ENCODE data around the gene NRXN3.

The NRXN3 gene

GRCh38 chr14:79656056-79656455 lies 1485.9 kb downstream of the NRXN3 start:
- no peak for DNase-seq

- DNase-seq, result no peak
Observed at GRCh38 chr14:79656496-79656895, 1486.3 kb downstream of the NRXN3 start.

- DNase-seq, result peak in 8 of 56 donors; percentile 1 to 32 (median 9)
Observed at GRCh38 chr14:79658221-79658620, 1488.0 kb downstream of the NRXN3 start.

DNA sequence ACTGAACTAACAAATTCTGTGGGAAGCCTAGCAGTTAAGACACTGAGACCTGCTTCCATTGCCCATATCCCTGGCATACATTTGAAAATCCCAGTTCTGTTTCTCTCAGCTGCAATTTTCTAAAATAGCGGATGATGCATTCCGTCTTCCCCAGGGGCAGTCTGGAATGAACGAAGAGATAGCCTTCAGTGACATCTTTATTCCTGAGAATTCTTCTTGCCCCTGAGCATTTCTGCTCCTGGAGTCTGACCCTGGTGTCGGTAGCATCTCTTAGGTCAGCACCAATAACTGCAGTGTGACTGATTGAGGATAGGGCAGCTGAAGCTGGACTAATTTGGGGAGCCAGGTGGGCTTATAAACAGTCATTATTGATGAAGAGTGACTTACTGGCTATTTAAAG lies 1488.6 kb downstream of the NRXN3 start:
- no peak for DNase-seq

DNA sequence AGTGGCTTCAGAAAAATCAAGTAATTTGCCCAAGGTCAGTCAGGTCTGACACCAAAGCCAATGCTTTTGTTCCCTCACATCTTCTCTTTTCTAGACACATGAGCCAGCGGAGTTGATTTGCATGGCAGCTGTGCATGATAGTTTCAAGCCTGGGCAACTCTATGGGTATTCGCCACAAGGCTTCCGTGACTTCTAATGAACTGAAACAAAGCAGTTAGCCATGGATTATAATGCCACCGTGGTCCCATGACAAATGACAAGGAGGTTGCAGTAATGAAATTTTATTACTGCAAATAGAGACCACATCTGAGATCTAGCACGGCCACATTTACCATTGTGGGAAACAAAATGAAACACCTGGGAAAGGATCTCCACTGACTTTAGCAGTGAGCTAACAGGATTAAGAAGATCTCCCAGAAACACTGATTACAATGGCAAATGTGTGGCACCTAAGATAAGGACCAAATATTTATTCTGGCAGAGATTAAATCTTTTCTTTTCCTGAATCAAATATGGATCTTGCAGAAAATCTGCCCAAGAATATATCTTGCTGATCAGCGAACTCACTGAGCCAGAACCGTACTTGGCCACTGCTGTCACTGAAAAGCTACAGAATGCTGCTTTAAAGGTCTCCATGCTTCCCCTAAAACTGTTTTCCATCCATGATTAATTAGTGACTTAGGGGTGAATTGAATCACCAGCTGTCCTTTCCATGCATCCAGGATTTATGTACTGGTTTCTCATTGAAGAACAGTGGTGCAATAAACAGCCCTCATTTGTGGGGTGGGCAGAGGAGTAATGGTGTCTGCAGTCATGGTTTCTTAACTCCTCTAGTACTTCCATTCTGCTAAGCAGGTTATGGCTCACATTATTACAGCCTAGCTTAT lies 1490.1 kb downstream of the NRXN3 start:
- no peak for DNase-seq

DNA sequence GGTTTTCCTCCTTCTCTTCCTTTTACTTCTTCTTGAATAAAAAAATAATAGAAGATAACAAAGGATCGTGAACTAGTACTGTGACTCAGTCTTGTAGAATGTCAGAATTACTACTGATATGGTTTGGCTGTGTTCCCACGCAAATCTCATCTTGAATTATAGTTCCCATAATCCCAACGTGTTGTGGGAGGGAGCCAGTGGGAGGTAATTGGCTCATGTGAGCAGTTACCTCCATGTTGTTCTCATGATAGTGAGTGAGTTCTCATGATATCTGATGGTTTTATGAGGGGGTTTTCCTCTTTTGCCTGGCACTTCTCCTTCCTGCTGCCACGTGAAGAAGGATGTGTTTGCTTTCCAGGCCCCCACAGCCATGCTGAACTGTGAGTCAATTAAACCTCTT lies 1491.6 kb downstream of the NRXN3 start:
- peak in 5 of 56 donors; percentile 2 to 35 (median 12) for DNase-seq

DNA sequence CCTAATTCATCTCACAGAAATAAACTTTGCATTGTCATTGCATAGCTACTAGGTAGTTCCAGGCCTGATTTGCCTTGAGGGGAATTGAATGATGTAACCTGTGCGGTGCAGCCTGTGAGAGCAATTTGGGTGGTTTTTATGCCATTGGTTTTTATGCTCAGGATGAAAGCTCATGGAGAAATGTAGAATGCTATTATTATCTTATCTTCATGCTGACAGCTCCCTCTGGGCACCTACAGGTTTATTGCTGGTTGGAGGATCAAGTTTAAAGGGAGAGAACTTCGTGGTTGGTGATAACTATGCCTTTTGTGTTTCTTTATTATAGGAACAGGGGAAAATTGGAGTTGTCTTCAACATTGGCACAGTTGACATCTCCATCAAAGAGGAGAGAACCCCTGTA lies 1493.3 kb downstream of the NRXN3 start:
- no peak for DNase-seq

- no peak for DNase-seq
Observed at GRCh38 chr14:79665556-79665955, 1495.4 kb downstream of the NRXN3 start.

DNA sequence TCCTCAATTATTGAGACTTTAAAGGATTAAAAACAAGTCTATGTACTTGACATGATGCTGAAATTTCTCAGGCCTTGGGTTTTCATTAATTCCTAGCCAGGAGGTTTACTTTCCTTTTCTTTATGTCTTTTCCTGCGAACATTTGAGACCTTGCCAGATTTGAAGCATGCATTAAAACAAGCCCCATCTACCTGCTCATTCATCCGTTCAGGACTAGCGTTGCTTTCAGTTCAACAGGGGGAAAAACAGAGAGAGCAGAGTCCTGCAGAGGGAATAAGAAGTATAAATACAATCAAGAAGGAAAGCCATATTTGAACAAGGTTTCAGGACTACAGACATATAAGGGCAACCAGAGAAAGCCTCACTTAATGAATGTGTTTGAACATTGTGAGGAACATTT lies 1498.8 kb downstream of the NRXN3 start:
- no peak for DNase-seq

DNA sequence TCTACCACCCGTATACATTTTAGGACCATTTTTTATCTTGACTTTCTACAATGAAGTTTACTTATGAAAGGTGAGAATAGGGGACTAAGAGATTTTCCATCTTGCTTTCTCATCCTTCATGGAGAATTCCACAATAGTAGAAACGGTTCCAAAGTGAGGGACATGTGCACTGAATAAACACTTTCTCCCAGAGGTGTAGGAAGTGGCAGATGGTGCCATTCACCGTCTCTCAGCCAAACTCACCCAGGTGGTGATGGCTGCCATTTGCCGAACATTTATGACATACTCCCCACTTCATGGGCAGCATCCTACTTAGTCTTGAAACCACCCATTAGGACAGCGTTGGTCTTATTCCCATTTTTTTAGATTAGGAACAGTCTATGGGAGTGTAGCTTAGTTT lies 1500.6 kb downstream of the NRXN3 start:
- no peak for DNase-seq

- DNase-seq, result no peak
Observed at GRCh38 chr14:79680087-79680486, 1509.9 kb downstream of the NRXN3 start.

GRCh38 chr14:79686196-79686595 lies 1516.0 kb downstream of the NRXN3 start:
- DNase-seq, result no peak

- DNase-seq, result no peak
Observed at GRCh38 chr14:79690960-79691359, 1520.8 kb downstream of the NRXN3 start.

- DNase-seq, result no peak
Observed at GRCh38 chr14:79693935-79694334, 1523.8 kb downstream of the NRXN3 start.

GRCh38 chr14:79695307-79695706 lies 1525.1 kb downstream of the NRXN3 start:
- DNase-seq, result no peak

- no peak for DNase-seq
Observed at GRCh38 chr14:79698298-79698711, 1528.1 kb downstream of the NRXN3 start.

GRCh38 chr14:79699206-79699605 lies 1529.0 kb downstream of the NRXN3 start:
- DNase-seq, result no peak

GRCh38 chr14:79701371-79701770 lies 1531.2 kb downstream of the NRXN3 start:
- DNase-seq, result no peak

DNA sequence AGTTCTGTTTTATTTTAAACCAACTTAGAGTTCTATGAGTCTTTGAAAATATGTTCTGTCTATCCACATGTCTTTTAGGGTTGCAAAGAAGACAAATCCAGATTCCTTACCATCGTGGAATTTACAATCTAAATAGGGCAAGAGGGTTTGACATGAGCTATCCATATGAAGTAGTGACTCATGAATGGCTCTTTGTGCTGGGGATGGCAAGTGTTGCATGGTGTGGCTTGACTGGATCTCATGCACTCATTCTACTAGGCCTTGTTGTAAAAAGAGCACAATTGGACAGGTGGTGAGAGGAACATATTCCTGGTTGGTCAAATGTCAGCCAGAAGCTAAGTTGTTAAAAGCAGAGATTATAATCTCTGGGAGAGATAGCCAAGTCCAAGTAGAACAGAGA lies 1532.0 kb downstream of the NRXN3 start:
- no peak for DNase-seq

- no peak for DNase-seq
Observed at GRCh38 chr14:79703209-79703608, 1533.0 kb downstream of the NRXN3 start.

GRCh38 chr14:79704041-79704807 lies 1534.1 kb downstream of the NRXN3 start:
- no peak for DNase-seq

- DNase-seq, result no peak
Observed at GRCh38 chr14:79705126-79705894, 1535.1 kb downstream of the NRXN3 start.
